HCT116 (cell line): ENCODE measurements around the gene MFN2. TPM values are rescaled to one million over a fixed set of nuclear protein-coding genes. Genes with fewer than 3 reads are reported as not detected.

Experiments used
- ATAC-seq: fragments of 200-7000 bp; cut with Tn5 transposase; 2 replicates; pipeline ENCODE4 v1.9.1; 2020; ENCODE audit warnings: mild to moderate bottlenecking, moderate library complexity
- BruUV-seq: library from RNA; stranded (reverse); fragments of 400-500 nt; replicated peaks from 2 replicates; lab custom pipeline; 2021; lab: Mats Ljungman, UMichigan
- CTCF ChIA-PET: fragments of 300-600 bp; sonication (Branson Sonifier 250); formaldehyde crosslinking; loops from one replicate; lab custom pipeline; 2021; ENCODE audit warnings: antibody characterized with exemption; lab: Charles Lee
- POLR2A ChIA-PET: fragments of 300-600, 350-600 bp; sonication (Branson Sonifier 250); formaldehyde crosslinking; loops from one replicate; lab custom pipeline; 2021; ENCODE audit warnings: antibody characterized with exemption; lab: Charles Lee
- RAD21 ChIA-PET, 2 experiments: fragments of 300-600 bp; sonication (Branson Sonifier 250); formaldehyde crosslinking; loops; one replicate each; lab custom pipeline; 2023; ENCODE audit warnings: low total read pairs in 2 of 2; ENCODE audit not compliant: uncharacterized antibody in 2 of 2, unreplicated experiment in 2 of 2, low non-redundant PET in 1 of 2; lab: Charles Lee
- DNase-seq: peaks from one replicate; pipeline ENCODE4 v3.0.0-alpha.2; 2010; ENCODE audit warnings: low read depth, low spot score
- H2AFZ ChIP-seq: fragments of 200-600 bp; shearing (Covaris generic), sonication (generic); 2 replicates; pipeline ENCODE4 v1.6.1; 2017; ENCODE audit warnings: low read depth, mixed run types, mixed read lengths, antibody characterized with exemption, low read length; ENCODE audit not compliant: poor library complexity, severe bottlenecking
- H3K27ac ChIP-seq: 2 replicates; pipeline ENCODE4 v1.5.1; 2012; ENCODE audit warnings: low read depth, low read length
- H3K27me3 ChIP-seq: fragments of 200-600 bp; sonication (generic); 2 replicates; pipeline ENCODE4 v1.6.1; 2016; ENCODE audit warnings: mixed run types, low read length, mixed read lengths; ENCODE audit not compliant: insufficient read depth
- H3K36me3 ChIP-seq, 2 experiments: fragments of 200-500 bp in 1 of 2; fragments of 200-600 bp in 1 of 2; sonication (Bioruptor generic) in 1 of 2; sonication (generic) in 1 of 2; 2 replicates each; pipeline versions ENCODE4 v1.5.1 to v1.6.1; 2014 to 2016; ENCODE audit warnings: low read length in 2 of 2, inconsistent platforms in 1 of 2, mixed read lengths in 1 of 2, mixed run types in 1 of 2; ENCODE audit not compliant: insufficient read depth in 2 of 2, control insufficient read depth in 1 of 2
- H3K4me1 ChIP-seq, 2 experiments: fragments of 200-600 bp in 1 of 2; sonication (generic) in 1 of 2; 2 replicates each; pipeline versions ENCODE4 v1.5.1 to v1.6.1; 2012 to 2017; ENCODE audit warnings: low read length in 2 of 2, inconsistent platforms in 1 of 2, mild to moderate bottlenecking in 1 of 2, mixed read lengths in 1 of 2, mixed run types in 1 of 2, moderate library complexity in 1 of 2; ENCODE audit not compliant: insufficient read depth in 2 of 2, control insufficient read depth in 1 of 2
- H3K4me2 ChIP-seq: fragments of 200-600 bp; sonication (generic); 2 replicates; pipeline ENCODE4 v1.6.1; 2017; ENCODE audit warnings: mixed run types, low read length, mixed read lengths
- H3K4me3 ChIP-seq, 2 experiments: fragments of 200-600 bp in 1 of 2; sonication (generic) in 1 of 2; replicated peaks in 1 of 2; 2 replicates each; pipeline ENCODE4 v1.5.1; 2011 to 2016; ENCODE audit warnings: low read length in 2 of 2, control low read depth in 1 of 2, low read depth in 1 of 2, mild to moderate bottlenecking in 1 of 2, mixed read lengths in 1 of 2, mixed run types in 1 of 2
- H3K79me2 ChIP-seq: fragments of 200-600 bp; sonication (generic); 2 replicates; pipeline ENCODE4 v1.6.1; 2017; ENCODE audit warnings: mild to moderate bottlenecking, mixed run types, low read length, moderate library complexity, mixed read lengths; ENCODE audit not compliant: insufficient read depth
- H3K9ac ChIP-seq: fragments of 200-600 bp; sonication (generic); 2 replicates; pipeline ENCODE4 v1.6.1; 2016; ENCODE audit warnings: low read length, mixed read lengths
- H3K9me2 ChIP-seq: fragments of 200-600 bp; sonication (generic), shearing (Covaris generic); 2 replicates; pipeline ENCODE4 v1.6.1; 2017; ENCODE audit warnings: mixed run types, mild to moderate bottlenecking, moderate library complexity; ENCODE audit not compliant: insufficient read depth
- H3K9me3 ChIP-seq, 2 experiments: fragments of 200-500 bp in 1 of 2; fragments of 200-600 bp in 1 of 2; sonication (Bioruptor generic) in 1 of 2; sonication (generic) in 1 of 2; 2 replicates each; pipeline ENCODE4 v1.6.1; 2014 to 2017; ENCODE audit warnings: low read length in 2 of 2, mixed read lengths in 2 of 2, inconsistent platforms in 1 of 2, low read depth in 1 of 2, mild to moderate bottlenecking in 1 of 2, mixed run types in 1 of 2, moderate library complexity in 1 of 2; ENCODE audit not compliant: control insufficient read depth in 1 of 2, insufficient read depth in 1 of 2
- H4K20me1 ChIP-seq: fragments of 200-600 bp; sonication (generic), shearing (Covaris generic); 2 replicates; pipeline ENCODE4 v1.6.1; 2017; ENCODE audit warnings: mixed run types, mild to moderate bottlenecking, moderate library complexity; ENCODE audit not compliant: insufficient read depth
- CEBPB ChIP-seq: IDR thresholded peaks from 2 replicates; pipeline ENCODE4 v1.6.1; 2012; ENCODE audit warnings: low read depth
- ELF1 ChIP-seq: IDR thresholded peaks from 2 replicates; pipeline ENCODE4 v1.6.1; 2012; ENCODE audit warnings: low read depth, borderline replicate concordance
- EZH2phosphoT487 ChIP-seq: fragments of 200-600 bp; IDR thresholded peaks from 2 replicates; pipeline ENCODE4 v1.6.1; 2018; ENCODE audit warnings: antibody characterized with exemption, borderline replicate concordance
- POLR2A ChIP-seq: IDR thresholded peaks from 2 replicates; pipeline ENCODE4 v1.7.0; 2011; ENCODE audit warnings: borderline replicate concordance; ENCODE audit not compliant: insufficient read depth, insufficient read length; ENCODE audit errors: extremely low read depth
- POLR2AphosphoS5 ChIP-seq: IDR thresholded peaks from 2 replicates; pipeline ENCODE4 v1.6.1; 2011; ENCODE audit warnings: mild to moderate bottlenecking, low read depth, low read length, moderate library complexity
- SP1 ChIP-seq: IDR thresholded peaks from 2 replicates; pipeline ENCODE4 v1.6.1; 2012; ENCODE audit warnings: low read depth
- YY1 ChIP-seq: IDR thresholded peaks from 2 replicates; pipeline ENCODE4 v1.6.1; 2011; ENCODE audit warnings: low read length, low read depth, moderate library complexity, mild to moderate bottlenecking; ENCODE audit not compliant: insufficient replicate concordance; ENCODE audit errors: extremely low read depth
- ZBTB33 ChIP-seq: IDR thresholded peaks from 2 replicates; pipeline ENCODE4 v1.6.1; 2011; ENCODE audit warnings: mild to moderate bottlenecking, low read length, moderate library complexity; ENCODE audit not compliant: insufficient replicate concordance; ENCODE audit errors: extremely low read depth
- ZFX ChIP-seq: fragments of 450-650 bp; IDR thresholded peaks from 2 replicates; pipeline ENCODE4 v1.6.1; 2017
- intact Hi-C: fragments of 100-400 bp; cut with micrococcal nuclease; formaldehyde crosslinking; loops from 2 replicates; pipeline ENCODE4 v1.10.0; 2022
- total RNA-seq: library from RNA; stranded (reverse); gene quantifications from one replicate; pipeline ENCODE4 v1.2.1, GENCODE V29; 2021; ENCODE audit not compliant: unreplicated experiment
- TF ChIP-seq, protein P1 (sequence below): IDR thresholded peaks from 2 replicates; pipeline ENCODE4 v1.6.1; 2012
- TF ChIP-seq, protein P2 (sequence below): IDR thresholded peaks from 2 replicates; pipeline ENCODE4 v1.6.1; 2012

Gene MFN2
- total RNA-seq, 1 experiment from 2014 or later = 83.0 TPM

DNA sequence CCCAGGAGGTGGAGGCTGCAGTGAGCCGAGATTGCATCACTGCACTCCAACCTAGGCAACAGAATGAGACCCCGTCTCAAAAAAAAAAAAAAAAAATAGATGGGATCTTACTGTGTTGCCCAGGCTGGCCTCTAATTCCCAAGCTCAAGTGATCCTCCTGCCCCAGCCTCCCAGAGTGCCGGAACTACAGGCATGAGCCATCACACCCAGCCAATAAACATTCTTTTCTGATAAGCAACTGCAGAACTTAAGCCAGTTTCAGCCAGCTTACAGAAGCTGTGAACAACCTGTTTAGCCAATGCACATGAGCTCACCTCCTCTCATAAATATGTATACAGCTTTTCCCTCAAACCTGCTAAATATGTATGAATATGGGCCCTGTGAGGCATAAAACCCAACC, 35.9 kb downstream of the MFN2 start:
- intact Hi-C loops = no loop called here
- no peak for ATAC-seq

More for the DNA sequence above, 35.9 kb downstream of the MFN2 start:
- Histone ChIP-seq H3K79me2 (peaks cover 10% of the 10 kb centered on the region; the same call in 1 of the 2 replicates), H3K36me3 (peaks cover 4 to 12% of the 10 kb centered on the region in 2 experiments; a peak in 2 of 4 replicates), H4K20me1 (no peaks in the 10 kb centered on the region), H3K9ac (no peak overlapping the region), H2AFZ (no peak overlapping the region), H3K27me3 (no peaks in the 10 kb centered on the region), H3K9me3 (no peaks in the 10 kb centered on the region), H3K4me2 (no peak overlapping the region), H3K4me3 (no peak overlapping the region), H3K9me2 (no peaks in the 10 kb centered on the region), H3K27ac (no peak overlapping the region), H3K4me1 (peaks cover 0 to 27% of the 10 kb centered on the region in 2 experiments; a peak in 2 of 4 replicates)
- BruUV-seq = no TSS peak
- RAD21 ChIA-PET = no interaction called here
- TF ChIP-seq ZFX (no peak), YY1 (no peak), ELF1 (no peak), CEBPB (no peak), ZBTB33 (no peak), POLR2AphosphoS5 (no peak), SP1 (no peak), POLR2A (no peak), EZH2phosphoT487 (no peak)
- TF ChIP-seq, protein P1, sequence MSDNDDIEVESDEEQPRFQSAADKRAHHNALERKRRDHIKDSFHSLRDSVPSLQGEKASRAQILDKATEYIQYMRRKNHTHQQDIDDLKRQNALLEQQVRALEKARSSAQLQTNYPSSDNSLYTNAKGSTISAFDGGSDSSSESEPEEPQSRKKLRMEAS = no peak
- TF ChIP-seq, protein P2, sequence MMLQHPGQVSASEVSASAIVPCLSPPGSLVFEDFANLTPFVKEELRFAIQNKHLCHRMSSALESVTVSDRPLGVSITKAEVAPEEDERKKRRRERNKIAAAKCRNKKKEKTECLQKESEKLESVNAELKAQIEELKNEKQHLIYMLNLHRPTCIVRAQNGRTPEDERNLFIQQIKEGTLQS = no peak
- DNase-seq = no peak
- POLR2A ChIA-PET = interaction anchor here (0.7 to 1.1 kb wide), 2 partner anchors 24 to 108 kb away, joined by 4 to 5 read pairs; no protein-coding TSS in a partner anchor
- CTCF ChIA-PET = no interaction called here
